ENCODE data around the gene TTLL8. TPM values are rescaled to one million over a fixed set of nuclear protein-coding genes. Genes with fewer than 3 reads are reported as not detected.

Gene TTLL8
- total and polyA plus RNA-seq, 2 donors (not counting 3 experiments of a cell fraction or from before 2014, with no cell fraction given): not detected

DNA sequence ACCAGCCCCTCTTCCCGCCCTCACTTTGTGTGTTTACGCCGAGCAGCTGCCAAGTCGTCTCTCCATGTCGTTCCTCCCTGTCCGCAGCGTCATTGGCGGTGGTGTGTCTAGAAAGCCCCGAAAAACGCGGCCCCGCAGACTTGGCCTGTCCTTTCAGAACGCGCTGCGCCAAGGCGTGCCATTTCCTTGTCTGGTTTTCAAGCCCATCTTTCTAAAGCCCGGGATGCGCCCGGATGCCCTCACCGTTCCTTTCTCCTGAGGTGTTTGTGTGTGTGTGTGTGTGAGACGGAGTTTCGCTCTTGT is 32.3 kb upstream of the TTLL8 start:
- H3K9ac ChIP-seq (replicated peaks; ENCODE audit: extremely low read depth, insufficient read depth, low read length): no peak overlapping the region
- H3K36me3 ChIP-seq (ENCODE audit: control insufficient read depth in 2 of 2, extremely low read depth in 1 of 2, insufficient read depth in 2 of 2, low read length in 2 of 2): no peaks in the 10 kb centered on the region
- DNase-seq (ENCODE audit: low read depth, low spot score) (no peak), FAIRE-seq (no peak)
- H3K9me1 ChIP-seq (replicated peaks; ENCODE audit: control insufficient read depth, extremely low read depth, insufficient read depth, low read length): no peaks in the 10 kb centered on the region
- no peaks in the 10 kb centered on the region for H3K4me1 ChIP-seq (ENCODE audit: control insufficient read depth, extremely low read depth, insufficient read depth, low read length)
- H2AFZ ChIP-seq (ENCODE audit: low read depth, low read length): no peak overlapping the region
- no TSS peak for BruUV-seq (replicated peaks)
- ChIA-PET CTCF (no interaction called here), POLR2A (interaction anchor here (0.6 kb wide), 1 partner anchor 37 kb away, joined by 3 read pairs; no protein-coding TSS in a partner anchor)
- TF ChIP-seq EZH2 (IDR thresholded peaks at IDR 0.05; ENCODE audit: borderline replicate concordance, low read depth, low read length, severe bottlenecking) (no peak), JUN (IDR thresholded peaks at IDR 0.05; ENCODE audit: borderline replicate concordance, insufficient read depth, insufficient read length, low read depth) (no peak), FOS (IDR thresholded peaks at IDR 0.05; ENCODE audit: borderline replicate concordance, insufficient read depth, low read length) (no peak), POLR2AphosphoS5 (IDR thresholded peaks at IDR 0.05; ENCODE audit: insufficient read depth, low read depth, low read length) (no peak), GATA2 (IDR thresholded peaks at IDR 0.05; ENCODE audit: insufficient read depth, insufficient read length, low read depth, low read length) (no peak), MYC (IDR thresholded peaks at IDR 0.05; ENCODE audit: low read depth, low read length) (no peak), POLR2A (IDR thresholded peaks at IDR 0.05; ENCODE audit: low read depth, low read length) (no peak)
- TF ChIP-seq, protein P1, sequence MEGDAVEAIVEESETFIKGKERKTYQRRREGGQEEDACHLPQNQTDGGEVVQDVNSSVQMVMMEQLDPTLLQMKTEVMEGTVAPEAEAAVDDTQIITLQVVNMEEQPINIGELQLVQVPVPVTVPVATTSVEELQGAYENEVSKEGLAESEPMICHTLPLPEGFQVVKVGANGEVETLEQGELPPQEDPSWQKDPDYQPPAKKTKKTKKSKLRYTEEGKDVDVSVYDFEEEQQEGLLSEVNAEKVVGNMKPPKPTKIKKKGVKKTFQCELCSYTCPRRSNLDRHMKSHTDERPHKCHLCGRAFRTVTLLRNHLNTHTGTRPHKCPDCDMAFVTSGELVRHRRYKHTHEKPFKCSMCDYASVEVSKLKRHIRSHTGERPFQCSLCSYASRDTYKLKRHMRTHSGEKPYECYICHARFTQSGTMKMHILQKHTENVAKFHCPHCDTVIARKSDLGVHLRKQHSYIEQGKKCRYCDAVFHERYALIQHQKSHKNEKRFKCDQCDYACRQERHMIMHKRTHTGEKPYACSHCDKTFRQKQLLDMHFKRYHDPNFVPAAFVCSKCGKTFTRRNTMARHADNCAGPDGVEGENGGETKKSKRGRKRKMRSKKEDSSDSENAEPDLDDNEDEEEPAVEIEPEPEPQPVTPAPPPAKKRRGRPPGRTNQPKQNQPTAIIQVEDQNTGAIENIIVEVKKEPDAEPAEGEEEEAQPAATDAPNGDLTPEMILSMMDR (IDR thresholded peaks at IDR 0.05; ENCODE audit: extremely low read depth in 1 of 2, insufficient read depth in 1 of 2, low read depth in 1 of 2, low read length in 2 of 2): no peak
- TF ChIP-seq, protein P2, sequence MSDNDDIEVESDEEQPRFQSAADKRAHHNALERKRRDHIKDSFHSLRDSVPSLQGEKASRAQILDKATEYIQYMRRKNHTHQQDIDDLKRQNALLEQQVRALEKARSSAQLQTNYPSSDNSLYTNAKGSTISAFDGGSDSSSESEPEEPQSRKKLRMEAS (IDR thresholded peaks at IDR 0.05; ENCODE audit: insufficient read depth, insufficient read length): no peak
- dilution Hi-C loops (cut with MboI; ENCODE audit: extremely low pct_ligation_motif_present, low sequenced_read_pairs): no loop called here
- peaks cover 0 to 6% of the 10 kb centered on the region in 2 experiments for H3K27me3 ChIP-seq (ENCODE audit: control insufficient read depth in 2 of 2, insufficient read depth in 2 of 2, low read length in 2 of 2)
- H3K4me3 ChIP-seq (replicated peaks in 1 of 3; ENCODE audit: insufficient read depth in 1 of 3, low read depth in 1 of 3, low read length in 3 of 3): no peak overlapping the region
- H3K9me3 ChIP-seq (replicated peaks; ENCODE audit: control insufficient read depth, insufficient read depth, low read length): no peaks in the 10 kb centered on the region
- H3K27ac ChIP-seq (ENCODE audit: insufficient read depth, low read depth, low read length): no peak overlapping the region
- no peak overlapping the region for H3K4me2 ChIP-seq (ENCODE audit: insufficient read depth, low read length)
- H3K79me2 ChIP-seq (ENCODE audit: control insufficient read depth, insufficient read depth, low read length): no peaks in the 10 kb centered on the region
- intact Hi-C loops (cut with micrococcal nuclease): no loop called here
- no peaks in the 10 kb centered on the region for H4K20me1 ChIP-seq (replicated peaks; ENCODE audit: control insufficient read depth, extremely low read depth, insufficient read depth, low read length)
